Central memory CD8-positive, alpha-beta T cell (primary cell): ENCODE data around the gene SIRT7.

Experiments used
- ATAC-seq: fragments of 150-1000 bp; cut with Tn5 transposase; replicated peaks from 2 replicates; pipeline ENCODE4 v1.10.0; 2022; ENCODE audit warnings: mild to moderate bottlenecking, moderate FRiP score, moderate number of reproducible peaks; ENCODE audit not compliant: poor library complexity, severe bottlenecking; ENCODE audit errors: extremely low read depth
- DNase-seq, 2 donors: peaks; one replicate each; pipeline ENCODE4 v3.0.0; 2021; ENCODE audit warnings: low spot score in 2 of 2
- H3K27ac Mint-ChIP-seq: one replicate; pipeline ENCODE4 v1.8.0; 2022; ENCODE audit warnings: low read depth, mild to moderate bottlenecking, moderate library complexity, mixed read lengths
- H3K27me3 Mint-ChIP-seq: one replicate; pipeline ENCODE4 v1.8.0; 2022; ENCODE audit warnings: mixed read lengths
- H3K36me3 Mint-ChIP-seq: one replicate; pipeline ENCODE4 v1.8.0; 2022; ENCODE audit warnings: mild to moderate bottlenecking, moderate library complexity, mixed read lengths; ENCODE audit not compliant: insufficient read depth
- H3K4me1 Mint-ChIP-seq: one replicate; pipeline ENCODE4 v1.8.0; 2022; ENCODE audit warnings: mixed read lengths
- H3K4me3 Mint-ChIP-seq: one replicate; pipeline ENCODE4 v1.8.0; 2022; ENCODE audit warnings: mild to moderate bottlenecking, moderate library complexity, mixed read lengths
- H3K9me3 Mint-ChIP-seq: one replicate; pipeline ENCODE4 v1.8.0; 2022; ENCODE audit warnings: mixed read lengths

The SIRT7 gene

GRCh38 chr17:81867170-81867990, 50.6 kb downstream of the SIRT7 start:
- no peak for DNase-seq

GRCh38 chr17:81866440-81867169, 51.4 kb downstream of the SIRT7 start:
- Mint-ChIP-seq H3K4me3 (peak overlapping the region; percentile 62), H3K27ac (peak overlapping the region; percentile 73), H3K36me3 (peaks cover 58% of the 10 kb centered on the region), H3K4me1 (peaks cover 30% of the 10 kb centered on the region), H3K27me3 (no peaks in the 10 kb centered on the region), H3K9me3 (no peaks in the 10 kb centered on the region)
- ATAC-seq (no peak), DNase-seq (no peak)

More at GRCh38 chr17:81867170-81867990, 50.6 kb downstream of the SIRT7 start:
- no peaks in the 10 kb centered on the region for H3K9me3 Mint-ChIP-seq
- no peak for ATAC-seq
- H3K27ac Mint-ChIP-seq, result peak overlapping the region; percentile 70
- H3K4me3 Mint-ChIP-seq, result peak overlapping the region; percentile 62
- H3K4me1 Mint-ChIP-seq, result peaks cover 30% of the 10 kb centered on the region
- H3K36me3 Mint-ChIP-seq, result peaks cover 64% of the 10 kb centered on the region
- no peaks in the 10 kb centered on the region for H3K27me3 Mint-ChIP-seq

GRCh38 chr17:81865733-81866439, 52.1 kb downstream of the SIRT7 start:
- peaks cover 38% of the 10 kb centered on the region for H3K4me1 Mint-ChIP-seq
- DNase-seq, result no peak

GRCh38 chr17:81865358-81865732, 52.6 kb downstream of the SIRT7 start:
- H3K4me1 Mint-ChIP-seq, result peaks cover 38% of the 10 kb centered on the region
- no peaks in the 10 kb centered on the region for H3K9me3 Mint-ChIP-seq
- H3K4me3 Mint-ChIP-seq, result peak overlapping the region; percentile 34
- H3K27me3 Mint-ChIP-seq, result no peaks in the 10 kb centered on the region
- H3K27ac Mint-ChIP-seq, result peak overlapping the region; percentile 73
- no peak for ATAC-seq
- no peak for DNase-seq
- H3K36me3 Mint-ChIP-seq, result peaks cover 61% of the 10 kb centered on the region

More at GRCh38 chr17:81865733-81866439, 52.1 kb downstream of the SIRT7 start:
- no peaks in the 10 kb centered on the region for H3K9me3 Mint-ChIP-seq
- no peaks in the 10 kb centered on the region for H3K27me3 Mint-ChIP-seq
- H3K36me3 Mint-ChIP-seq, result peaks cover 59% of the 10 kb centered on the region
- no peak for ATAC-seq
- peak overlapping the region; percentile 62 for H3K4me3 Mint-ChIP-seq
- H3K27ac Mint-ChIP-seq, result peak overlapping the region; percentile 73

GRCh38 chr17:81863833-81864768, 53.9 kb downstream of the SIRT7 start:
- Mint-ChIP-seq H3K36me3 (peaks cover 54% of the 10 kb centered on the region), H3K27me3 (no peaks in the 10 kb centered on the region), H3K4me3 (no peak overlapping the region), H3K4me1 (peaks cover 34% of the 10 kb centered on the region), H3K27ac (peak overlapping the region; percentile 53), H3K9me3 (no peaks in the 10 kb centered on the region)
- DNase-seq (no peak), ATAC-seq (no peak)

- Mint-ChIP-seq H3K4me3 (peak overlapping the region; percentile 56), H3K27me3 (no peaks in the 10 kb centered on the region), H3K36me3 (peaks cover 49% of the 10 kb centered on the region), H3K27ac (peak overlapping the region; percentile 63), H3K4me1 (peaks cover 32% of the 10 kb centered on the region), H3K9me3 (no peaks in the 10 kb centered on the region)
- no peak for DNase-seq
- ATAC-seq, result no peak
Observed at GRCh38 chr17:81863123-81863675, 54.8 kb downstream of the SIRT7 start.
